ENCODE results near the gene MLXIP. TPM values are rescaled to one million over a fixed set of nuclear protein-coding genes. Genes with fewer than 3 reads are reported as not detected.
"Not testable (repeated sequence)": the region's sequence is repeated elsewhere in the genome, so short reads cannot be mapped to it uniquely, and the experiment has no call there.

Gene MLXIP
- total and polyA plus RNA-seq, 12 donors = 11.5 to 37.9 (median 20.9) TPM

DNA sequence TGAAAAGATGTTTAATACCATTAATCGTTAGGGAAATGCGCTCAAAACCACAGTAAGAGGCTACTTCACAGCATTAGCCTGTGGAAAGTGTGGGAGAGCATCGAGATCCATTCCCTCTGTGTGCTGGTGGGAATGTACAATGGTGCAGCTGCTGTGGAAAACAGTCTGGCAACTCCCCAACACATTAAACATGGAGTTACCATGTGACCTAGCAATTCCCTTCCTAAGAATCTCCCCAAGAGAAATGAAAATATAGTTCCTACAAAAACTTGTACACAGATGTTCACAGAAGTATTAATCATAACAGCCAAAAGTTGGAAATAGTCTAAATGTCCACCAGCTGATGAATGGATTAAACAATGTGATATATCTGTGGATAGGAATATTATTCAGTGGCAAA, 23.8 kb downstream of the MLXIP start:
- peaks cover 17 to 100% (median 80%) of the 10 kb centered on the region in 9 donors for H3K4me1 ChIP-seq
- ATAC-seq = peak in 6 of 8 donors; percentile 18 to 41 (median 23)
- H3K9me3 ChIP-seq = no peaks in the 10 kb centered on the region
- H3K27ac ChIP-seq = peak overlapping the region in 6 of 10 donors; percentile 8 to 36 (median 26)
- intact Hi-C loops (cut with DNase I) = no loop called here
- H3K4me3 ChIP-seq = no peak overlapping the region
- WGBS, 2 donors = 70 to 80% methylated on average over 3 of the region's 3 CpGs
- H3K27me3 ChIP-seq = no peaks in the 10 kb centered on the region
- no peaks in the 10 kb centered on the region for H3K36me3 ChIP-seq
- DNase-seq = peak in 1 of 2 donors; percentile 70
- TF ChIP-seq, protein P1, sequence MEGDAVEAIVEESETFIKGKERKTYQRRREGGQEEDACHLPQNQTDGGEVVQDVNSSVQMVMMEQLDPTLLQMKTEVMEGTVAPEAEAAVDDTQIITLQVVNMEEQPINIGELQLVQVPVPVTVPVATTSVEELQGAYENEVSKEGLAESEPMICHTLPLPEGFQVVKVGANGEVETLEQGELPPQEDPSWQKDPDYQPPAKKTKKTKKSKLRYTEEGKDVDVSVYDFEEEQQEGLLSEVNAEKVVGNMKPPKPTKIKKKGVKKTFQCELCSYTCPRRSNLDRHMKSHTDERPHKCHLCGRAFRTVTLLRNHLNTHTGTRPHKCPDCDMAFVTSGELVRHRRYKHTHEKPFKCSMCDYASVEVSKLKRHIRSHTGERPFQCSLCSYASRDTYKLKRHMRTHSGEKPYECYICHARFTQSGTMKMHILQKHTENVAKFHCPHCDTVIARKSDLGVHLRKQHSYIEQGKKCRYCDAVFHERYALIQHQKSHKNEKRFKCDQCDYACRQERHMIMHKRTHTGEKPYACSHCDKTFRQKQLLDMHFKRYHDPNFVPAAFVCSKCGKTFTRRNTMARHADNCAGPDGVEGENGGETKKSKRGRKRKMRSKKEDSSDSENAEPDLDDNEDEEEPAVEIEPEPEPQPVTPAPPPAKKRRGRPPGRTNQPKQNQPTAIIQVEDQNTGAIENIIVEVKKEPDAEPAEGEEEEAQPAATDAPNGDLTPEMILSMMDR (IDR thresholded peaks at IDR 0.05) = no peak

DNA sequence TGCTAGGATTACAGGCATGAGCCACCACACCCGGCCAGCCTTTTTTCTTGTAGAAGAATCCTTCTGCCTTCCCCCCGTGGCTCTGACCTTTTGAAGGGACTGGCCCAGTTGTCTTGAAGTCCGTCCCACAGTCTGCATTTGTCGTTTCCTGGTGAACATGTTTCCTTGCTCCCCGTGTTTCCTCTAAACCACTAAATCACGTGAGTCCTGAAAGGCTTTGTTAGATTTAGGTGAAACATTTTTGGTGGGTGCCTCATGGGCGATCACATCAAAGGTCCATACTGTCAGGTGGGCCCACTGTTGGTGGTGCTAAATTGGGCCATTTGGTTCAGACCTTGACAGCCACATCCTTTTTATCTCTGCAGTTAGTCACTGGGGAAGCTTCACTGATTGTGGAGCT, 26.3 kb downstream of the MLXIP start:
- WGBS, 2 donors = 44 to 53% methylated on average over 7 of the region's 7 CpGs
- no peaks in the 10 kb centered on the region for H3K36me3 ChIP-seq
- TF ChIP-seq, protein P1 (IDR thresholded peaks at IDR 0.05) = no peak
- peak overlapping the region in 3 of 10 donors; percentile 8 to 63 (median 9) for H3K27ac ChIP-seq
- H3K4me1 ChIP-seq = peaks cover 4 to 100% (median 80%) of the 10 kb centered on the region in 9 donors
- no peaks in the 10 kb centered on the region for H3K27me3 ChIP-seq
- H3K9me3 ChIP-seq = no peaks in the 10 kb centered on the region
- DNase-seq (no peak), ATAC-seq (peak in 1 of 8 donors; percentile 37)
- intact Hi-C loops (cut with DNase I) = no loop called here
- no peak overlapping the region for H3K4me3 ChIP-seq

DNA sequence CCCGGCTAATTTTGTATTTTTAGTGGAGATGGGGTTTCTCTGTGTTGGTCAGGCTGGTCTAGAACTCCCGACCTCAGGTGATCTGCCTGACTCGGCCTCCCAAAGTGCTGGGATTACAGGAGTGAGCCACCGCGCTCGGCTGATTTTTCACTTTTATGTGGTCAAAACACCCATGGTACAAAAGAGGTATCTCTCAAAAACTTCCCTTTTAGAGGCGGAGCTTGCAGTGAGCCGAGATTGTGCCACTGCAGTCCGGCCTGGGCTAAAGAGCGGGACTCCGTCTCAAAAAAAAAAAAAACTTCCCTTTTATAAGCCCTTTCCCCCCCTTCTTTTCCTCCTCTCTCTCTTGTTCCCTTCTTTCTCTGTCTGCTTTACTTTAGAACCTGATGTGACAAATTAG, 26.9 kb downstream of the MLXIP start:
- H3K27ac ChIP-seq = peak overlapping the region in 3 of 10 donors; percentile 8 to 63 (median 9)
- peak overlapping the region in 1 of 10 donors; percentile 1 for H3K4me3 ChIP-seq
- H3K27me3 ChIP-seq; H3K9me3 ChIP-seq; DNase-seq; ATAC-seq; intact Hi-C loops (cut with DNase I); H3K36me3 ChIP-seq: not testable (repeated sequence)
- H3K4me1 ChIP-seq = peaks cover 4 to 95% (median 77%) of the 10 kb centered on the region in 9 donors
- 88 to 91% methylated on average over 11 of the region's 11 CpGs for WGBS, 2 donors

DNA sequence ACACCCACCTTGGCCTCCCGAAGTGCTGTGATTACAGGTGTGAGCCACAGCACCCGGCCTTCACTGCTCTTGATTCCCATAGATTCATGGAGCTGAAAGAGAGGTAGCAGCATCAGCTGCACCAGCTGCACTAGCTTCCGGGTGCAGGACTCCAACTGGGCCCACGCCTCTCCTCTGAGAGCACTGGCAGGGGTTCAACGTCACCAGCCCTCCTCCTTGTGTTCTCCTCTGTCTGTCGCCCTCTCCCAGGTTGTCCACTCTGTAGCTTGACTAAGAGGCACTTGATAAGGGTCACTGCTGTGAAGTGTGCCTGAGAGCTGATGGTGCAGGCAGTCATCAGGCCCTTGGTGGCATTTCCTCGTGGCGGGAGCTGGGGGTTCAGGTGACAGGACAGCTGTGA, 28.3 kb downstream of the MLXIP start:
- intact Hi-C loops (cut with DNase I) = no loop called here
- 46 to 48% methylated on average over 8 of the region's 8 CpGs for WGBS, 2 donors
- TF ChIP-seq, protein P1 (IDR thresholded peaks at IDR 0.05) = no peak
- H3K9me3 ChIP-seq = no peaks in the 10 kb centered on the region
- no peaks in the 10 kb centered on the region for H3K36me3 ChIP-seq
- peak in 7 of 8 donors; percentile 23 to 96 (median 75) for ATAC-seq
- no peak overlapping the region for H3K4me3 ChIP-seq
- peak overlapping the region in 5 of 10 donors; percentile 11 to 47 (median 22) for H3K27ac ChIP-seq
- H3K27me3 ChIP-seq = no peaks in the 10 kb centered on the region
- DNase-seq = peak; percentile 58 to 60
- H3K4me1 ChIP-seq = peaks cover 4 to 87% (median 63%) of the 10 kb centered on the region in 9 donors

DNA sequence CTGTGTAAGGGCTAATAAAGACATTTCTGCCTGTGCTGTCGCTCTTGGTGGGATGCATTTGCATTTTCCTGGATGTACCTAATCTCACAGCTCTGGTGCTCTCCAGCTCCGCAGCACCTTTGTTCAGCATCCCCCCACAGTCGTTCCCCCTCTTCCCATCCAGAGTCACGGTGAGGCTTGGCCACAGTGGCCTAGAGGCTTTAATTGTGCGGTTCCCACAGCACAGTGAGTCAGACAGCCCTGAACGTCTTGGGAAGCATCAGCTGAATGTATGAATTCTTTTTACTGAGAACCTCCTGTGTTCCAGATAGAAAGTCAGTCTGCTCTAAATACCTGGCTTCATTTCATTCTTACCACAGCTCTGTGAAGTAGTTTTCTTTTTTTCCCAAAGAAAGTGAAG, 28.7 kb downstream of the MLXIP start:
- ATAC-seq (peak in 1 of 8 donors; percentile 7), DNase-seq (no peak)
- Histone ChIP-seq H3K27me3 (no peaks in the 10 kb centered on the region), H3K9me3 (no peaks in the 10 kb centered on the region), H3K4me1 (peaks cover 4 to 87% (median 59%) of the 10 kb centered on the region in 9 donors), H3K36me3 (no peaks in the 10 kb centered on the region), H3K27ac (peak overlapping the region in 6 of 10 donors; percentile 1 to 47 (median 18)), H3K4me3 (no peak overlapping the region)
- intact Hi-C loops (cut with DNase I) = no loop called here
- TF ChIP-seq, protein P1 (IDR thresholded peaks at IDR 0.05) = no peak
- WGBS, 2 donors = 57 to 63% methylated on average over 6 of the region's 6 CpGs

Data from heart right ventricle (tissue), 16 donors.